Mesodermal cell (in vitro differentiated cells): ENCODE results near the gene ESPN.

Source experiments
- H3K27ac ChIP-seq: 2 replicates; pipeline ENCODE4 v1.7.0; 2013; ENCODE audit warnings: mild to moderate bottlenecking, low read depth, low read length, moderate library complexity; ENCODE audit not compliant: severe bottlenecking
- H3K36me3 ChIP-seq: 2 replicates; pipeline ENCODE4 v1.7.1; 2013; ENCODE audit warnings: mild to moderate bottlenecking, low read length, moderate library complexity; ENCODE audit not compliant: control insufficient read depth, insufficient read depth
- H3K4me1 ChIP-seq: one replicate; pipeline ENCODE4 v1.7.1; 2013; ENCODE audit warnings: mild to moderate bottlenecking, low read length; ENCODE audit not compliant: insufficient read depth, control insufficient read depth, poor library complexity, severe bottlenecking
- H3K4me3 ChIP-seq: 2 replicates; pipeline ENCODE4 v1.7.0; 2013; ENCODE audit warnings: low read length, control low read depth, mild to moderate bottlenecking; ENCODE audit not compliant: insufficient read depth, poor library complexity, severe bottlenecking; ENCODE audit errors: extremely low read depth
- H3K9me3 ChIP-seq: 2 replicates; pipeline ENCODE4 v1.7.1; 2013; ENCODE audit warnings: mild to moderate bottlenecking, low read length, moderate library complexity; ENCODE audit not compliant: control insufficient read depth
- WGBS, 2 experiments: methylation state at CpG; one replicate each; pipeline ENCODE4 v1.1.5; 2013; ENCODE audit warnings: missing lambda C conversion rate in 2 of 2; ENCODE audit not compliant: insufficient coverage in 2 of 2; 5-methylcytosine and 5-hydroxymethylcytosine counted together

Gene ESPN

GRCh38 chr1:6467224-6467623 lies 42.6 kb downstream of the ESPN start:
- 96 to 98% methylated on average over 10 to 12 of the region's 12 CpGs for WGBS, 2 experiments
- Histone ChIP-seq H3K4me1 (no peaks in the 10 kb centered on the region), H3K36me3 (peaks cover 56% of the 10 kb centered on the region), H3K27ac (no peak overlapping the region), H3K9me3 (no peaks in the 10 kb centered on the region), H3K4me3 (no peak overlapping the region)

GRCh38 chr1:6467744-6468688 lies 43.4 kb downstream of the ESPN start:
- H3K36me3 ChIP-seq: peaks cover 54% of the 10 kb centered on the region
- H3K4me1 ChIP-seq: no peaks in the 10 kb centered on the region
- 94 to 96% methylated on average over 27 to 29 of the region's 30 CpGs for WGBS, 2 experiments

GRCh38 chr1:6468729-6469461 lies 44.3 kb downstream of the ESPN start:
- no peak overlapping the region for H3K27ac ChIP-seq
- H3K4me3 ChIP-seq: no peak overlapping the region
- peaks cover 60% of the 10 kb centered on the region for H3K36me3 ChIP-seq
- WGBS, 2 experiments: 92 to 96% methylated on average over 5 to 7 of the region's 13 CpGs
- H3K4me1 ChIP-seq: no peaks in the 10 kb centered on the region
- no peaks in the 10 kb centered on the region for H3K9me3 ChIP-seq

More at GRCh38 chr1:6467744-6468688, 43.4 kb downstream of the ESPN start:
- no peak overlapping the region for H3K27ac ChIP-seq
- no peak overlapping the region for H3K4me3 ChIP-seq
- H3K9me3 ChIP-seq: no peaks in the 10 kb centered on the region

- Histone ChIP-seq H3K4me3 (no peak overlapping the region), H3K36me3 (peaks cover 67% of the 10 kb centered on the region), H3K4me1 (no peaks in the 10 kb centered on the region), H3K27ac (no peak overlapping the region), H3K9me3 (no peaks in the 10 kb centered on the region)
- WGBS, 2 experiments: 93 to 95% methylated on average over 65 to 67 of the region's 67 CpGs
Measured at GRCh38 chr1:6470132-6471085, 45.8 kb downstream of the ESPN start.

- peaks cover under 1% of the 10 kb centered on the region for H3K4me1 ChIP-seq
- no peak overlapping the region for H3K4me3 ChIP-seq
- no peak overlapping the region for H3K27ac ChIP-seq
- no peaks in the 10 kb centered on the region for H3K9me3 ChIP-seq
- peaks cover 72% of the 10 kb centered on the region for H3K36me3 ChIP-seq
- WGBS, 2 experiments: 98% methylated on average over 57 to 62 of the region's 67 CpGs
Measured at GRCh38 chr1:6471086-6471969, 46.8 kb downstream of the ESPN start.

- H3K9me3 ChIP-seq: no peaks in the 10 kb centered on the region
- H3K36me3 ChIP-seq: peaks cover 78% of the 10 kb centered on the region
- 93 to 95% methylated on average over 6 to 7 of the region's 7 CpGs for WGBS, 2 experiments
- H3K4me1 ChIP-seq: peaks cover 7% of the 10 kb centered on the region
- H3K27ac ChIP-seq: no peak overlapping the region
- H3K4me3 ChIP-seq: no peak overlapping the region
Measured at GRCh38 chr1:6471970-6472368, 47.4 kb downstream of the ESPN start.

- peaks cover 80% of the 10 kb centered on the region for H3K36me3 ChIP-seq
- no peak overlapping the region for H3K27ac ChIP-seq
- WGBS, 2 experiments: 88 to 90% methylated on average over 10 of the region's 10 CpGs
- H3K4me1 ChIP-seq: peaks cover 11% of the 10 kb centered on the region
- H3K4me3 ChIP-seq: no peak overlapping the region
- no peaks in the 10 kb centered on the region for H3K9me3 ChIP-seq
Measured at GRCh38 chr1:6472391-6472790, 47.8 kb downstream of the ESPN start.

GRCh38 chr1:6473156-6473555 lies 48.6 kb downstream of the ESPN start:
- Histone ChIP-seq H3K27ac (no peak overlapping the region), H3K36me3 (peaks cover 77% of the 10 kb centered on the region), H3K4me1 (peaks cover 13% of the 10 kb centered on the region), H3K9me3 (no peaks in the 10 kb centered on the region), H3K4me3 (no peak overlapping the region)
- WGBS, 2 experiments: 97 to 100% methylated on average over 15 to 16 of the region's 18 CpGs

- 90 to 91% methylated on average over 13 to 23 of the region's 33 CpGs for WGBS, 2 experiments
- Histone ChIP-seq H3K9me3 (no peaks in the 10 kb centered on the region), H3K4me3 (no peak overlapping the region), H3K36me3 (peaks cover 72% of the 10 kb centered on the region), H3K4me1 (peaks cover 13% of the 10 kb centered on the region), H3K27ac (no peak overlapping the region)
Measured at GRCh38 chr1:6473974-6474814, 49.6 kb downstream of the ESPN start.
